AG04449 (cell line): ENCODE measurements around the gene PDGFC.

Experiments
- CTCF ChIA-PET: fragments of 350-600 bp; formaldehyde crosslinking; extraction: SDS; loops from one replicate; lab custom pipeline; 2021; ENCODE audit warnings: antibody characterized with exemption; lab: Yijun Ruan, JAX
- POLR2A ChIA-PET: fragments of 400-600, 350-600 bp; formaldehyde crosslinking; extraction: SDS; loops from one replicate; lab custom pipeline; 2020; ENCODE audit warnings: antibody characterized with exemption, inconsistent platforms; lab: Yijun Ruan, JAX
- DNase-seq: peaks from one replicate; pipeline ENCODE4 v3.0.0-alpha.2; 2010; ENCODE audit warnings: low read depth, low spot score
- H3K4me3 ChIP-seq: 2 replicates; pipeline ENCODE4 v1.5.1; 2011; ENCODE audit warnings: low read depth, mild to moderate bottlenecking, control low read depth, low read length
- TF ChIP-seq, protein P1 (sequence below): IDR thresholded peaks from one replicate; pipeline ENCODE4 v1.5.1; 2011; ENCODE audit warnings: mild to moderate bottlenecking, moderate library complexity, low read length, control low read depth, inconsistent platforms; ENCODE audit not compliant: insufficient read depth; ENCODE audit errors: missing control alignments

PDGFC gene

DNA sequence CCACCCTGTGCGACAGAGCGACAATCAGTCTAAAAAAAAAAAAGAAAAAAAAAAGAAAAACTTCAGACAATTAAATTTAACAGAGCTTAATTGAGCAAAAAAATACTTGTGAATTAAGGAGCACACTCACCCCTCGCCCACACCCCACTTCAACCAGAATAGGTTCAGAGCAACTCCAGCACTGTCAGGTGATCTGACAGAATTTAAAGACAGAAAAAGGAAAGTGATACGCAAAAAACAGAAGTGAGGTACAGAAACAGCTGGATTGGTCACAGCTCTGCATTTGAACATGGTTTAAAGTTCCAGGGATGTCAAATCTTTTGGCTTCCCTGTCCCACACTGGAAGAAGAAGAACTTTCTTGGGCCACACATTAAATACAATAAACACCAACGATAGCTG, 174.4 kb downstream of the PDGFC start:
- CTCF ChIA-PET, result interaction anchor here (0.6 kb wide), 1 partner anchor 322 kb away, joined by 3 read pairs; no protein-coding TSS in a partner anchor
- no peak for DNase-seq
- TF ChIP-seq, protein P1, sequence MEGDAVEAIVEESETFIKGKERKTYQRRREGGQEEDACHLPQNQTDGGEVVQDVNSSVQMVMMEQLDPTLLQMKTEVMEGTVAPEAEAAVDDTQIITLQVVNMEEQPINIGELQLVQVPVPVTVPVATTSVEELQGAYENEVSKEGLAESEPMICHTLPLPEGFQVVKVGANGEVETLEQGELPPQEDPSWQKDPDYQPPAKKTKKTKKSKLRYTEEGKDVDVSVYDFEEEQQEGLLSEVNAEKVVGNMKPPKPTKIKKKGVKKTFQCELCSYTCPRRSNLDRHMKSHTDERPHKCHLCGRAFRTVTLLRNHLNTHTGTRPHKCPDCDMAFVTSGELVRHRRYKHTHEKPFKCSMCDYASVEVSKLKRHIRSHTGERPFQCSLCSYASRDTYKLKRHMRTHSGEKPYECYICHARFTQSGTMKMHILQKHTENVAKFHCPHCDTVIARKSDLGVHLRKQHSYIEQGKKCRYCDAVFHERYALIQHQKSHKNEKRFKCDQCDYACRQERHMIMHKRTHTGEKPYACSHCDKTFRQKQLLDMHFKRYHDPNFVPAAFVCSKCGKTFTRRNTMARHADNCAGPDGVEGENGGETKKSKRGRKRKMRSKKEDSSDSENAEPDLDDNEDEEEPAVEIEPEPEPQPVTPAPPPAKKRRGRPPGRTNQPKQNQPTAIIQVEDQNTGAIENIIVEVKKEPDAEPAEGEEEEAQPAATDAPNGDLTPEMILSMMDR, result no peak
- no peak overlapping the region for H3K4me3 ChIP-seq
- POLR2A ChIA-PET, result no interaction called here

DNA sequence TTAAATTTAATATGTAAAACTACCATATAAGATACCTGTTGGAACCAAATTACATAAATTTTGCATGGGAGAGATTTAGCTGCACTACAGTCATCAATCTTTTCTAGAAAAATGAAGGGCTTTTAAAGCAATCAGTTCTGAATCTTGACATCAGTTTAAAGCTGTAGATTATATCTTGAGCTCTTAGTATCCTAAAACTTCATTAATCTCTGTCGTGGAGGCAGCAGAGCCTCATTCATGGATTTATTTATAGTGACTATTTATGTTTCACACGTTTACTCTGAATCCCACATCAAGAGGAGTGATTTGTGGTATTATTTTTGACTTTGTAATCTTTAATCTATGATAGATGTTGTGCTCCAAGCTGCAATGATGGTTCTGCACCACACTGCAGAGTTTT, 175.9 kb downstream of the PDGFC start:
- DNase-seq, result no peak
- CTCF ChIA-PET, result interaction anchor here (1.0 kb wide), 1 partner anchor 27 kb away, joined by 3 read pairs; no protein-coding TSS in a partner anchor
- TF ChIP-seq, protein P1, result no peak
- H3K4me3 ChIP-seq, result no peak overlapping the region
- POLR2A ChIA-PET, result no interaction called here

- POLR2A ChIA-PET, result no interaction called here
- CTCF ChIA-PET, result interaction anchor here (1.0 to 1.4 kb wide), 3 partner anchors 19 to 320 kb away, joined by 3 to 5 read pairs (median 3); no protein-coding TSS in a partner anchor
- DNase-seq, result no peak
- TF ChIP-seq, protein P1, result no peak
- no peak overlapping the region for H3K4me3 ChIP-seq
These were observed 176.7 kb downstream of the PDGFC start for GRCh38 chr4:156794863-156795262.

DNA sequence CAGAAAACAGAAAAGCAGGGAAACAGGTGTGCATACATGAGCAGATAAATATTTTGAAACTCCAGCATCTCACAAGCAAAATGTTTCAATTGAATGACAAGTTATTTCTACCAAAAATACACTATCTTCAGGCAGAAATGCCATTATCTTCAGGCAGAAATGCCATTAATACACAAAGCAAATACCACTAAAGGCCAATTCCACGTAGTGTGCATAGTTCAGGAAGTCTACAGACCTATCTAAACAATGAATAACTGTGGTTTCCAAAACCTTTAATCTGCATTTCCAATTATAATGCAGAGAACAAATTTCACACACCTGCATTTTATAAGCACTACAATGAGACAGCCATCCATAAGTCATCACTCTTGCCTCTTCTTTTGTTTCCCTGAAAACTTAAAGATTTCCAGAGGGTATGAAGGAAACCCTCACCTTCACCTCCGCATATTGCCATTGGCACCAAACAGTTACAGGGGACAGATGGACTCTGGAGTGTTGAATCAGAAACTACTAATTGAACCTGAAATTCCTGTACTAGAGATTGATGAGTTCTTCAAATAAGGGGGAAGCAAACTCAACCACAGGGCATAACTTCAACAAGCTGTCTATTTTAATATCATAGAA, 179.0 kb downstream of the PDGFC start:
- DNase-seq, result no peak
- ChIA-PET CTCF (no interaction called here), POLR2A (no interaction called here)
- no peak overlapping the region for H3K4me3 ChIP-seq
- TF ChIP-seq, protein P1, result no peak

DNA sequence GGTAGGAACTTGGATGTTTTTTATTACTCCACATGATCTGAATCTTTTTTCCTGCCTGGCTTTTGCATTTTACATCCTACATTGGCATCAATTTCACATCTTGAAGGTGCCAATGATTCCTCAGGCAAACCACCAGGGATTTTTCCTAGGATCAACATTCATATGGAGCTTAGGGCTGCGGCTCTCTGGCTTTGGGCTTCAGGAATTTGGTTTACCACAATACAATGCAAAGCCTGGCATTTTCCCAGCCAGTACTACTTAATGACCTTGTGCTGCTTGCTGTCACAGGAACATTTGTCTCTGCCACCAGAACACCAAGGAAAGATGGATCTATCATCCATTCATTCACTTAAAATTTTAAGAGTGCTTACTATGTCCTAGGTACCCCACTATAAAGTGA, 180.7 kb downstream of the PDGFC start:
- CTCF ChIA-PET, result interaction anchor here (1.0 to 2.6 kb wide), 2 partner anchors 178 to 255 kb away, joined by 3 to 10 read pairs; no protein-coding TSS in a partner anchor
- no peak for DNase-seq
- POLR2A ChIA-PET, result interaction anchor here (0.7 to 1.3 kb wide), 4 partner anchors 10 to 179 kb away, joined by 3 to 5 read pairs (median 4); no protein-coding TSS in a partner anchor
- TF ChIP-seq, protein P1, result no peak
- H3K4me3 ChIP-seq, result no peak overlapping the region

GRCh38 chr4:156788782-156789181, 182.8 kb downstream of the PDGFC start:
- CTCF ChIA-PET, result no interaction called here
- DNase-seq, result no peak

More at GRCh38 chr4:156788782-156789181, 182.8 kb downstream of the PDGFC start:
- POLR2A ChIA-PET, result no interaction called here
- H3K4me3 ChIP-seq, result no peak overlapping the region
- TF ChIP-seq, protein P1, result no peak
